PC-3 (cell line): Measurements from ENCODE around the gene CD19. TPM values are rescaled to one million over a fixed set of nuclear protein-coding genes. Genes with fewer than 3 reads are reported as not detected.

ENCODE experiments used
- ATAC-seq: fragments of 200-7000 bp; cut with Tn5 transposase; 2 replicates; pipeline ENCODE4 v1.9.1; 2020; ENCODE audit warnings: mild to moderate bottlenecking, moderate library complexity
- BruUV-seq: library from RNA; stranded (reverse); fragments of 400-500 nt; replicated peaks from 2 replicates; lab custom pipeline; 2021; lab: Mats Ljungman, UMichigan
- CTCF ChIA-PET: fragments of 300-600 bp; sonication (Branson Sonifier 250); formaldehyde crosslinking; loops from one replicate; lab custom pipeline; 2022; ENCODE audit warnings: antibody characterized with exemption; lab: Charles Lee
- POLR2A ChIA-PET: fragments of 300-600 bp; sonication (Branson Sonifier 250); formaldehyde crosslinking; loops from one replicate; lab custom pipeline; 2022; ENCODE audit warnings: antibody characterized with exemption; ENCODE audit not compliant: unreplicated experiment; lab: Charles Lee
- DNase-seq: peaks from one replicate; pipeline ENCODE4 v3.0.0-alpha.2; 2015
- H2AFZ ChIP-seq: fragments of 300-600 bp; sonication (generic); 2 replicates; pipeline ENCODE4 v1.6.0; 2016; ENCODE audit warnings: antibody characterized with exemption, low read length
- H3F3A ChIP-seq: fragments of 300-600 bp; sonication (generic); one replicate; pipeline ENCODE4 v1.6.0; 2017; ENCODE audit warnings: antibody characterized with exemption, low read length, control low read depth, mild to moderate bottlenecking; ENCODE audit not compliant: unreplicated experiment
- H3K27ac ChIP-seq: fragments of 300-600 bp; sonication (generic); 2 replicates; pipeline ENCODE4 v1.5.1; 2016; ENCODE audit warnings: mild to moderate bottlenecking, low read length
- H3K27me3 ChIP-seq: fragments of 300-600 bp; sonication (generic); 2 replicates; pipeline ENCODE4 v1.6.1; 2016; ENCODE audit warnings: low read length, mixed read lengths
- H3K36me3 ChIP-seq: fragments of 300-600 bp; sonication (generic); 2 replicates; pipeline ENCODE4 v1.6.1; 2016; ENCODE audit warnings: low read depth, mixed run types, low read length, mixed read lengths
- H3K4me1 ChIP-seq: fragments of 300-600 bp; sonication (generic); 2 replicates; pipeline ENCODE4 v1.5.1; 2016; ENCODE audit warnings: low read length; ENCODE audit not compliant: insufficient read depth
- H3K4me2 ChIP-seq: fragments of 300-600 bp; sonication (generic); 2 replicates; pipeline ENCODE4 v1.6.0; 2016; ENCODE audit warnings: low read length
- H3K4me3 ChIP-seq: fragments of 300-600 bp; sonication (generic); 2 replicates; pipeline ENCODE4 v1.5.1; 2016; ENCODE audit warnings: mild to moderate bottlenecking, low read length, mixed read lengths
- H3K79me2 ChIP-seq: fragments of 300-600 bp; sonication (generic); 2 replicates; pipeline ENCODE4 v1.6.1; 2017; ENCODE audit warnings: low read length, mixed read lengths
- H3K9ac ChIP-seq: fragments of 300-600 bp; sonication (generic); 2 replicates; pipeline ENCODE4 v1.6.0; 2016; ENCODE audit warnings: mild to moderate bottlenecking, low read length
- H3K9me2 ChIP-seq: fragments of 300-600 bp; sonication (generic); replicated peaks from 2 replicates; pipeline ENCODE4 v1.6.1; 2016; ENCODE audit warnings: mixed run types, low read length, mixed read lengths
- H3K9me3 ChIP-seq: fragments of 300-600 bp; sonication (generic); 2 replicates; pipeline ENCODE4 v1.6.1; 2016; ENCODE audit warnings: low read length, mixed read lengths
- H4K20me1 ChIP-seq: fragments of 300-600 bp; sonication (generic); 2 replicates; pipeline ENCODE4 v1.6.1; 2016; ENCODE audit warnings: low read length, mixed read lengths
- CTCF ChIP-seq: fragments of 300-600 bp; sonication (generic); conservative IDR thresholded peaks from 2 replicates; pipeline ENCODE4 v1.5.1; 2017; ENCODE audit warnings: antibody characterized with exemption, low read depth, mild to moderate bottlenecking, low read length
- EZH2 ChIP-seq: fragments of 300-600 bp; sonication (generic); IDR thresholded peaks from one replicate; pipeline ENCODE4 v1.6.1; 2017; ENCODE audit warnings: antibody characterized with exemption, mild to moderate bottlenecking, low read length; ENCODE audit not compliant: unreplicated experiment
- EZH2phosphoT487 ChIP-seq: fragments of 300-600 bp; sonication (generic); IDR thresholded peaks from 2 replicates; pipeline ENCODE4 v1.6.1; 2018; ENCODE audit warnings: mild to moderate bottlenecking, antibody characterized with exemption, low read length, borderline replicate concordance
- intact Hi-C: fragments of 100-400 bp; cut with micrococcal nuclease; formaldehyde crosslinking; loops from 2 replicates; pipeline ENCODE4 v1.9.0; 2023
- total RNA-seq: library from RNA; depleted of rRNA; stranded (reverse); fragments of >200 nt; gene quantifications from 2 replicates; pipeline ENCODE4 v1.2.3, GENCODE V29; 2014

Gene CD19
- total RNA-seq, 1 experiment from 2014 or later = not detected

- CTCF ChIA-PET = no interaction called here
- BruUV-seq = no TSS peak
- no peaks in the 10 kb centered on the region for H4K20me1 ChIP-seq
- DNase-seq (no peak), ATAC-seq (no peak)
- no peak overlapping the region for H3K27ac ChIP-seq
- H3K36me3 ChIP-seq = peaks cover 6% of the 10 kb centered on the region; the same call in 1 of the 2 replicates
- POLR2A ChIA-PET = no interaction called here
- H3K4me2 ChIP-seq = no peak overlapping the region
- H3K9ac ChIP-seq = no peak overlapping the region
- H3K9me3 ChIP-seq = no peaks in the 10 kb centered on the region
- intact Hi-C loops = no loop called here
- H3F3A ChIP-seq = no peaks in the 10 kb centered on the region
- no peak for TF ChIP-seq CTCF
- TF ChIP-seq EZH2phosphoT487 = no peak
- TF ChIP-seq EZH2 = no peak
- H3K4me3 ChIP-seq = no peak overlapping the region
- no peaks in the 10 kb centered on the region for H3K79me2 ChIP-seq
- no peaks in the 10 kb centered on the region for H3K9me2 ChIP-seq
- H2AFZ ChIP-seq = no peak overlapping the region
- H3K4me1 ChIP-seq = no peaks in the 10 kb centered on the region
- H3K27me3 ChIP-seq = no peaks in the 10 kb centered on the region
Observed at GRCh38 chr16:28982418-28982817, 50.6 kb downstream of the CD19 start.

- ChIA-PET POLR2A (no interaction called here), CTCF (no interaction called here)
- Histone ChIP-seq H4K20me1 (no peaks in the 10 kb centered on the region), H3K4me2 (no peak overlapping the region), H3K4me3 (no peak overlapping the region), H2AFZ (no peak overlapping the region), H3K79me2 (no peaks in the 10 kb centered on the region), H3K9me2 (no peaks in the 10 kb centered on the region), H3K27ac (no peak overlapping the region), H3K27me3 (no peaks in the 10 kb centered on the region), H3K36me3 (peaks cover 6% of the 10 kb centered on the region; the same call in 1 of the 2 replicates), H3K4me1 (no peaks in the 10 kb centered on the region), H3F3A (no peaks in the 10 kb centered on the region), H3K9ac (no peak overlapping the region), H3K9me3 (no peaks in the 10 kb centered on the region)
- no TSS peak for BruUV-seq
- no peak for DNase-seq
- TF ChIP-seq EZH2phosphoT487 (no peak), CTCF (no peak), EZH2 (no peak)
- ATAC-seq = no peak
- intact Hi-C loops = no loop called here
Observed at GRCh38 chr16:28982949-28983348, 51.2 kb downstream of the CD19 start.

DNA sequence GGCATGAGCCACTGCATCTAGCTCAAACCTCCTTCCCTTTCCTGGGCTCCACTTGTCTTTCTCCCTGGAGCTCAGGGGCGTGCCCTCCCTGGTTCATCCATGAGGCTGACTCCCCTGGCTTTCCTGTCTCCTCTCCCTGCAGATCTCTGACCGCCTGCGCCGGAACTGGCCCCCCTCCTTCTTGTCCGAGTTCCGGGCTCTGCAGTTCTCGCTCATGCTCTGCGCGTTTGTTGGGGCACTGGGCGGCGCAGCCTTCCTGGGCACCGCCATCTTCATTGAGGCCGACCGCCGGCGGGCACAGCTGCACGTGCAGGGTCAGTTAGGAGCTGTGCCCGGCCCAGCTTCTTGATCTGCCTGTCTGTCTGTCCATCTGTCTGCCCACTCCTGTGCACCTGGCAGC, 51.9 kb downstream of the CD19 start:
- no peaks in the 10 kb centered on the region for H3K27me3 ChIP-seq
- intact Hi-C loops = no loop called here
- H3K9me2 ChIP-seq = no peaks in the 10 kb centered on the region
- no peak overlapping the region for H3K4me2 ChIP-seq
- no peak overlapping the region for H3K4me3 ChIP-seq
- no peaks in the 10 kb centered on the region for H3K79me2 ChIP-seq
- DNase-seq = no peak
- no peak overlapping the region for H3K27ac ChIP-seq
- no peak for TF ChIP-seq EZH2phosphoT487
- no peak for TF ChIP-seq CTCF
- TF ChIP-seq EZH2 = no peak
- H3K36me3 ChIP-seq = peaks cover 6% of the 10 kb centered on the region; the same call in 1 of the 2 replicates
- no TSS peak for BruUV-seq
- no peak overlapping the region for H2AFZ ChIP-seq
- ChIA-PET POLR2A (no interaction called here), CTCF (no interaction called here)
- H3K4me1 ChIP-seq = no peaks in the 10 kb centered on the region
- H3K9ac ChIP-seq = no peak overlapping the region
- H3K9me3 ChIP-seq = no peaks in the 10 kb centered on the region
- no peaks in the 10 kb centered on the region for H4K20me1 ChIP-seq
- no peaks in the 10 kb centered on the region for H3F3A ChIP-seq
- no peak for ATAC-seq
